Fibroblast of lung (primary cell): ENCODE results near the gene CYTL1. TPM values are rescaled to one million over a fixed set of nuclear protein-coding genes. Genes with fewer than 3 reads are reported as not detected.

Experiments used
- DNase-seq, 2 donors: peaks; one replicate each; pipeline versions ENCODE4 v3.0.0 to v3.0.0-alpha.2; 2010; ENCODE audit warnings: low read depth in 2 of 2
- H2AFZ ChIP-seq: 2 replicates; pipeline ENCODE4 v1.5.1; 2012; ENCODE audit warnings: low read length, control low read depth, inconsistent platforms
- H3K27ac ChIP-seq: 2 replicates; pipeline ENCODE4 v1.5.1; 2011; ENCODE audit warnings: low read length, control low read depth; ENCODE audit not compliant: insufficient read depth
- H3K27me3 ChIP-seq: 2 replicates; pipeline ENCODE4 v1.5.1; 2011; ENCODE audit warnings: mild to moderate bottlenecking, low read length; ENCODE audit not compliant: control insufficient read depth, insufficient read depth
- H3K36me3 ChIP-seq: 2 replicates; pipeline ENCODE4 v1.5.1; 2011; ENCODE audit warnings: low read length; ENCODE audit not compliant: control insufficient read depth, insufficient read depth
- H3K4me1 ChIP-seq: 2 replicates; pipeline ENCODE4 v1.5.1; 2011; ENCODE audit warnings: low read length; ENCODE audit not compliant: control insufficient read depth, insufficient read depth; ENCODE audit errors: extremely low read depth
- H3K4me2 ChIP-seq: 2 replicates; pipeline ENCODE4 v1.5.1; 2011; ENCODE audit warnings: low read length, control low read depth; ENCODE audit not compliant: insufficient read depth; ENCODE audit errors: extremely low read depth
- H3K4me3 ChIP-seq, 4 experiments: fragments of 200-600 bp in 1 of 4; sonication (generic) in 1 of 4; replicated peaks in 1 of 4; 2 replicates each; pipeline ENCODE4 v1.5.1; 2011 to 2016; ENCODE audit warnings: low read length in 4 of 4, low read depth in 3 of 4, mild to moderate bottlenecking in 3 of 4, control low read depth in 2 of 4, inconsistent platforms in 1 of 4, mixed read lengths in 1 of 4; ENCODE audit not compliant: insufficient read depth in 1 of 4; ENCODE audit errors: control extremely low read depth in 1 of 4
- H3K79me2 ChIP-seq: 2 replicates; pipeline ENCODE4 v1.5.1; 2012; ENCODE audit warnings: mild to moderate bottlenecking, low read length, inconsistent platforms; ENCODE audit not compliant: control insufficient read depth, insufficient read depth
- H3K9ac ChIP-seq: 2 replicates; pipeline ENCODE4 v1.5.1; 2011; ENCODE audit warnings: mild to moderate bottlenecking, low read length, control low read depth; ENCODE audit not compliant: insufficient read depth
- H3K9me3 ChIP-seq: 2 replicates; pipeline ENCODE4 v1.5.1; 2012; ENCODE audit warnings: low read depth, low read length; ENCODE audit not compliant: control insufficient read depth, insufficient read depth
- H4K20me1 ChIP-seq: 2 replicates; pipeline ENCODE4 v1.5.1; 2011; ENCODE audit warnings: low read length; ENCODE audit not compliant: control insufficient read depth, insufficient read depth; ENCODE audit errors: extremely low read depth
- EZH2 ChIP-seq: IDR thresholded peaks from 2 replicates; pipeline ENCODE4 v1.5.1; 2012; ENCODE audit warnings: low read length, control low read depth, mild to moderate bottlenecking; ENCODE audit errors: missing control alignments
- polyA plus RNA-seq, 2 donors: library from polyadenylated mRNA; depleted of rRNA in 1 of 2; stranded (reverse) in 1 of 2; unstranded in 1 of 2; fragments of >200 nt; gene quantifications; 2 replicates each; pipeline ENCODE4 v1.2.1, GENCODE V29; 2011 to 2012; ENCODE audit warnings: missing spikeins in 1 of 2
- total RNA-seq: library from RNA; depleted of rRNA; stranded (reverse); fragments of >200 nt; gene quantifications from 2 replicates; pipeline ENCODE4 v1.2.1, GENCODE V29; 2014
- TF ChIP-seq, protein P1 (sequence below), 2 donors: IDR thresholded peaks in 1 of 2; conservative IDR thresholded peaks in 1 of 2; 1 replicate in 1 of 2; 2 replicates in 1 of 2; pipeline ENCODE4 v1.5.1; 2011 to 2012; ENCODE audit warnings: low read length in 2 of 2, control low read depth in 1 of 2, inconsistent platforms in 1 of 2, low read depth in 1 of 2, mild to moderate bottlenecking in 1 of 2

CYTL1 gene
- total and polyA plus RNA-seq, 2 donors (not counting 1 experiment from before 2014, with no cell fraction given) = 0.17 to 6.9 TPM

DNA sequence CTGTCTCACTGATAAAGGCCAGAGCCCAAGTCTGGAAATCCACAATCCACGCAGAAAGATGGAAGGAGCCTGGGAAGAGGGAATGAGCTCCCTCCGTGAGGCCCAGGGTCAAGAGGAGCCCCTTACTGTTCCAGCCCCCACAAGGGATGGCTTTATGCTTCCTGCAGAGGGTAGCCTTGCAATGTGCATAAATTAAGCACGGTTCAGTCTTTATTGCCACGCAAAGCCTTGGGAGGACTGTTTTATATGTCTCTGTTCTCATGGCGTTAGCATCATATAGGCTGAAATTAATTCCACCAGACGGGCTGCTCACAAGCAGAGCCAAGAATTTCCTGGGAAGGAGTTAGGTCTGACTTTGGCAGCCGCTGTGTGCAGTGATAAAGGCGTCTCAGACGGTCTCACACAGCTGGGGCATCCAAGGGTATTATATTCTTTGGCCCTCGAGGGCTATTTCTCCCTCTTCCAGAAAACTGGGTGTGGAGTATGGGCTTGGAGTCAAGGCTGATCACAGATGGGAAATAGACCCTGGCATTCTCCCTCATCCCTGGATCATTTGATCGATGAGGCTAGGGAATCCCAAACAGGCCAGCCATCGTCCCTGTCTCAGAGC, 38.5 kb downstream of the CYTL1 start:
- H3K4me3 ChIP-seq = no peak overlapping the region
- H3K4me1 ChIP-seq = no peaks in the 10 kb centered on the region
- H4K20me1 ChIP-seq = no peaks in the 10 kb centered on the region
- no peaks in the 10 kb centered on the region for H3K36me3 ChIP-seq
- no peak overlapping the region for H2AFZ ChIP-seq
- H3K79me2 ChIP-seq = no peaks in the 10 kb centered on the region
- H3K27ac ChIP-seq = no peak overlapping the region
- no peak overlapping the region for H3K9ac ChIP-seq
- H3K27me3 ChIP-seq = no peaks in the 10 kb centered on the region
- no peak for DNase-seq
- TF ChIP-seq, protein P1, sequence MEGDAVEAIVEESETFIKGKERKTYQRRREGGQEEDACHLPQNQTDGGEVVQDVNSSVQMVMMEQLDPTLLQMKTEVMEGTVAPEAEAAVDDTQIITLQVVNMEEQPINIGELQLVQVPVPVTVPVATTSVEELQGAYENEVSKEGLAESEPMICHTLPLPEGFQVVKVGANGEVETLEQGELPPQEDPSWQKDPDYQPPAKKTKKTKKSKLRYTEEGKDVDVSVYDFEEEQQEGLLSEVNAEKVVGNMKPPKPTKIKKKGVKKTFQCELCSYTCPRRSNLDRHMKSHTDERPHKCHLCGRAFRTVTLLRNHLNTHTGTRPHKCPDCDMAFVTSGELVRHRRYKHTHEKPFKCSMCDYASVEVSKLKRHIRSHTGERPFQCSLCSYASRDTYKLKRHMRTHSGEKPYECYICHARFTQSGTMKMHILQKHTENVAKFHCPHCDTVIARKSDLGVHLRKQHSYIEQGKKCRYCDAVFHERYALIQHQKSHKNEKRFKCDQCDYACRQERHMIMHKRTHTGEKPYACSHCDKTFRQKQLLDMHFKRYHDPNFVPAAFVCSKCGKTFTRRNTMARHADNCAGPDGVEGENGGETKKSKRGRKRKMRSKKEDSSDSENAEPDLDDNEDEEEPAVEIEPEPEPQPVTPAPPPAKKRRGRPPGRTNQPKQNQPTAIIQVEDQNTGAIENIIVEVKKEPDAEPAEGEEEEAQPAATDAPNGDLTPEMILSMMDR (conservative IDR thresholded peaks at IDR 0.05 in 1 of 2, IDR thresholded peaks at IDR 0.05 in 1 of 2; ENCODE audit: low read depth in 1 of 2, low read length in 2 of 2) = no peak
- no peak for TF ChIP-seq EZH2
- H3K9me3 ChIP-seq = no peaks in the 10 kb centered on the region
- H3K4me2 ChIP-seq = no peak overlapping the region

DNA sequence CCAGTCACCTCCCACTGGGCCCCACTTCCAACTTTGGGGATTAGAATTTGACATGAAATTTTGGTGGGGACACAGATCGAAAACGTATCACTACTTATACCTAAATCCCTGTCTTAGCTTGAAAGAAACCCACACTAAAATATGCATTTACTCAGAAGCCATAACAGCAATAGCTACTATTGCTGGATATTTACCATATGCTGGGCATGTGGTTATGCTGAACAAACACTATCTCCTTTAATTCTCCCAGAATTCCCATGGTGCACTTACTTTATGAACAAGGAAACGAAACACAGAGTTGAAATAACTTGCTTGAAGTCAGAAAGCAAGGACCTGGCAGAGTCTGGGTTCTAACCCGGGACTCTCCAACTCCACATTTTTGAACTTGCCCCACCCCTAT, 39.3 kb downstream of the CYTL1 start:
- H4K20me1 ChIP-seq = no peaks in the 10 kb centered on the region
- H3K4me3 ChIP-seq = no peak overlapping the region
- no peak overlapping the region for H3K9ac ChIP-seq
- H3K27ac ChIP-seq = no peak overlapping the region
- no peaks in the 10 kb centered on the region for H3K27me3 ChIP-seq
- no peaks in the 10 kb centered on the region for H3K79me2 ChIP-seq
- no peak overlapping the region for H2AFZ ChIP-seq
- H3K9me3 ChIP-seq = no peaks in the 10 kb centered on the region
- TF ChIP-seq, protein P1 (conservative IDR thresholded peaks at IDR 0.05 in 1 of 2, IDR thresholded peaks at IDR 0.05 in 1 of 2; ENCODE audit: low read depth in 1 of 2, low read length in 2 of 2) = no peak
- no peak for TF ChIP-seq EZH2
- no peaks in the 10 kb centered on the region for H3K4me1 ChIP-seq
- DNase-seq = no peak
- no peaks in the 10 kb centered on the region for H3K36me3 ChIP-seq
- H3K4me2 ChIP-seq = no peak overlapping the region

DNA sequence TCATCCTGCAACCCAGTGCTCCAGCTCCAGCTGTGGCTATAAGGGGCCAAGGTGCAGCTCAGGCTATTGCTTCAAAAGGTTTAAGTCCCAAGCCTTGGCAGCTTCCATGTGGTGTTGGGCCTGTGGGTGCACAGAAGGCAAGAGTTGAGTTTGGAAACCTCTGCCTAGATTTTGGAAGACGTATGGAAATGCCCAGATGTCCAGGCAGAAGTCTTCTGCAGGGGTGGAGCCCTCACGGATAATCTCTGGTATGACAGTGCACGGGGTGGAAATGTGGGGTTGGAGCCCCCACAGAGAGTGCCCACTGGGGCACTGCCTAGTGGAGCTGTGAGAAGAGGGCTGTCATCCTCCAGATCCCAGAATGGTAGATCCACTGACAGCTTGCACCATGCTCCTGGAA, 44.5 kb downstream of the CYTL1 start:
- H4K20me1 ChIP-seq = no peaks in the 10 kb centered on the region
- TF ChIP-seq EZH2 = no peak
- TF ChIP-seq, protein P1 (conservative IDR thresholded peaks at IDR 0.05 in 1 of 2, IDR thresholded peaks at IDR 0.05 in 1 of 2; ENCODE audit: low read depth in 1 of 2, low read length in 2 of 2) = no peak
- no peak overlapping the region for H3K27ac ChIP-seq
- no peaks in the 10 kb centered on the region for H3K36me3 ChIP-seq
- H3K4me3 ChIP-seq = no peak overlapping the region
- H3K9me3 ChIP-seq = no peaks in the 10 kb centered on the region
- no peak overlapping the region for H3K4me2 ChIP-seq
- no peaks in the 10 kb centered on the region for H3K4me1 ChIP-seq
- H3K79me2 ChIP-seq = no peaks in the 10 kb centered on the region
- no peak for DNase-seq
- no peak overlapping the region for H3K9ac ChIP-seq
- H2AFZ ChIP-seq = no peak overlapping the region
- no peaks in the 10 kb centered on the region for H3K27me3 ChIP-seq
